Transverse colon (tissue), 1 donor: ENCODE results near the gene FUNDC2.
"Not testable (repeated sequence)": the region's sequence is repeated elsewhere in the genome, so short reads cannot be mapped to it uniquely, and the experiment has no call there.

Source experiments
- EP300 ChIP-seq: sonication (generic); formaldehyde crosslinking; IDR thresholded peaks from one replicate; pipeline ENCODE4 v1.6.1; 2017; ENCODE audit warnings: antibody characterized with exemption, low read depth
- POLR2A ChIP-seq: fragments of 450-650 bp; IDR thresholded peaks from one replicate; pipeline ENCODE4 v1.6.1; 2016; ENCODE audit warnings: antibody characterized with exemption, mild to moderate bottlenecking, moderate library complexity

DNA sequence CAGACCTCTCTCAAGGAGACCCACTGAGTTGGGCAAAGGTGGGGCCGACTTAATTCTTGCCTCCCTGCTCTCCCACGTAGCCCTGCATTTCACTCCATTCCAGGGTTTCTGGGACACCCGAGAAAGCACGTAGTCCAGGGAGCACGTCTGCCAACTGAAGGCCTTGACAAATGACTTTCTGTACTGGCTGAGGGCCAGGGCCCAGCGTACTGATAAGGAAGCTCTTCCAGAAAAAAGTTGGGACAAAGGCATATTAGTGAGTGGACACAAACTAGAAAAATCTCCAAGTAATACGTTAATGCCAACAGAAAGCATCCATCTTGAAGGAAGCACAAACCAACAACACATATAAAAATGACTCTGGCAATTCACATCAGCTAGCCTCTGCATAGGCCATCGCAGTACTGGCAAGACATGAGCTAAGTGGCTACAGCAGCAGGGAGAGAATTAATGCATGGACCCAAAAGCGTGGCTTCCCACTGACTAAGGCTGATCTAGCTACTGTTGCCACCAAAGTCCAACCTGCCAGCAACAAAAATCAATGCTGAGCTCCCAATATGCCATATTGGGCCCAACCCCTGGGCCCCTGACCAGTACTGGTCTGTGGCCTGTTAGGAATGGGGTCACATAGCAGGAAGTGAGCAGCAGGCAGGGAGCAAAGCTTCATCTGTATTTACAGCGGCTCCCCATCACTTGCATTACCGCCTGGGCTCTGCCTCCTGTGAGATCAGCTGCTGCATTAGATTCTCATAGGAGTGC lies 19.6 kb upstream of the FUNDC2 start:
- TF ChIP-seq POLR2A, EP300: not testable (repeated sequence)
